ENCODE measurements around the gene MICALL2.

DNA sequence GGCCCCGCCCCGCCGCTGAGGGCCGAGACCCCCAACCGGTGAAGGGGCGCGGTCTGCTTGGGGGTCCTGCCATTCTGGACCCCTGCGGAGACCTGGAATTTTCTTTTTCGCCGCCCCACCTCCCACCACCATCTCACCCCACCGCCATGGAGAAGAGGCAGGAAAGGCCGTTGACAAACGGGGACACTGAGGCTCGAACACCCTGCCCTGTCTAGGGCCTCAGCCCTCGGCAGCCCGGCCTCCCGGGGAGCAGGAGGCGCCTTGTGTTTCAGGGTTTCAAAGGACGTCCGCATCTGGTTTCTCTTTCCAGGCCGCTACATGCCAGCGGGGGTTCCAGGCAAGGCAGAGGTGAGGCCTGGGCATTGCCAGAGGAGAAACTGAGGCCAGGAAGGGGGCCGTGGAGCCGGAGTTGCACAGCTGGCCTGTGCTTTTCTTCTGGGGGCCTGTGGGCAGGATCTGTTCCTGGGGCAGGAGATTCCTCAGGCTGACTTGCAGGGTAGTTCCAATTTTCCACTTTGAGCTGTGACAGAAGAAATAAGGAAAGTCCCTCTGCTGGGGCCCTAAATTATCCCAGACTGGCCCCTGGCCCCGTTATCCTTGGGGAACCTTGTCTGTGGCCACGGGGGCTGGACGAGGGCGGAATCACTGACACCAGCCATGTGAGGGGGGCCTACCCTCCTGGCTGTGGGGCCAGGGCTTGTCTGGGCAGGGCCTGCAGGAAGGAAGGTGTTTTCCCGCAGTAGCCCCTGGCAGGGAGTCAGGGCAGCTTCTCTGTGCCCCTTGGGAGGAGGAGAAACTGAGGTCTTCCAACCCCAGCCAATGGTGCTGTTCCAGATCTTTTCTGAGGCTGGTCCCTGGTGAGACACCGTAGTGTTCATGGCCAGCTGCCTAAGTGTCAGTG lies 900 bp upstream of the MICALL2 start:
- TF ChIP-seq, protein P1, sequence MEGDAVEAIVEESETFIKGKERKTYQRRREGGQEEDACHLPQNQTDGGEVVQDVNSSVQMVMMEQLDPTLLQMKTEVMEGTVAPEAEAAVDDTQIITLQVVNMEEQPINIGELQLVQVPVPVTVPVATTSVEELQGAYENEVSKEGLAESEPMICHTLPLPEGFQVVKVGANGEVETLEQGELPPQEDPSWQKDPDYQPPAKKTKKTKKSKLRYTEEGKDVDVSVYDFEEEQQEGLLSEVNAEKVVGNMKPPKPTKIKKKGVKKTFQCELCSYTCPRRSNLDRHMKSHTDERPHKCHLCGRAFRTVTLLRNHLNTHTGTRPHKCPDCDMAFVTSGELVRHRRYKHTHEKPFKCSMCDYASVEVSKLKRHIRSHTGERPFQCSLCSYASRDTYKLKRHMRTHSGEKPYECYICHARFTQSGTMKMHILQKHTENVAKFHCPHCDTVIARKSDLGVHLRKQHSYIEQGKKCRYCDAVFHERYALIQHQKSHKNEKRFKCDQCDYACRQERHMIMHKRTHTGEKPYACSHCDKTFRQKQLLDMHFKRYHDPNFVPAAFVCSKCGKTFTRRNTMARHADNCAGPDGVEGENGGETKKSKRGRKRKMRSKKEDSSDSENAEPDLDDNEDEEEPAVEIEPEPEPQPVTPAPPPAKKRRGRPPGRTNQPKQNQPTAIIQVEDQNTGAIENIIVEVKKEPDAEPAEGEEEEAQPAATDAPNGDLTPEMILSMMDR (IDR thresholded peaks at IDR 0.05), result no peak
- no peak for TF ChIP-seq POLR2A (IDR thresholded peaks at IDR 0.05)

All from testis (tissue), 2 donors.